ENCODE measurements around the gene MED16. TPM values are rescaled to one million over a fixed set of nuclear protein-coding genes. Genes with fewer than 3 reads are reported as not detected.

Gene MED16
- total RNA-seq, 2 experiments from 2014 or later, result 25.8 to 30.1 TPM

GRCh38 chr19:912181-913079 lies 19.4 kb upstream of the MED16 start:
- POLR2A ChIA-PET, result interaction anchor here (4.3 kb wide), 1 partner anchor 19 kb away, joined by 20 read pairs; the partner anchor contains the start of genes MED16 and RNU6-9
- Mint-ChIP-seq H3K4me3 (peak overlapping the region; percentile 91), H3K27ac (peak overlapping the region; percentile 94), H3K36me3 (ENCODE audit: low read depth) (peaks cover 36% of the 10 kb centered on the region), H3K9me3 (no peaks in the 10 kb centered on the region), H3K4me1 (ENCODE audit: low read depth) (peaks cover 32% of the 10 kb centered on the region), H3K27me3 (no peaks in the 10 kb centered on the region)
- CTCF ChIA-PET, result no interaction called here
- H3K27me3 ChIP-seq (ENCODE audit: control insufficient read depth in 1 of 2, insufficient read depth in 2 of 2, low read length in 2 of 2), result peaks cover 4 to 9% of the 10 kb centered on the region in 2 experiments
- H3K36me3 ChIP-seq (ENCODE audit: insufficient read depth, low read length), result peaks cover 2% of the 10 kb centered on the region
- peak in 10 of 14 experiments; percentile 38 to 68 (median 53) for DNase-seq
- intact Hi-C loops (cut with DNase I, micrococcal nuclease), result loop anchor here in 1 of 2 experiments (1.0 kb wide), 1 partner anchor 19 kb away; the partner anchor contains the start of genes MED16 and RNU6-9
- H3K4me1 ChIP-seq (ENCODE audit: insufficient read depth, low read length), result peaks cover 70% of the 10 kb centered on the region
- ATAC-seq (ENCODE audit: poor library complexity), result no peak
- TF ChIP-seq CTCF (IDR thresholded peaks at IDR 0.05), result no peak
- H3K9me3 ChIP-seq (ENCODE audit: control insufficient read depth in 1 of 2, insufficient read depth in 1 of 2, low read length in 2 of 2), result peaks cover 0 to 5% of the 10 kb centered on the region in 2 experiments
- peak overlapping the region; percentile 92 to 98 for H3K27ac ChIP-seq (ENCODE audit: low read depth in 1 of 2, low read length in 2 of 2)
- peak overlapping the region; percentile 82 for H3K4me3 ChIP-seq (ENCODE audit: low read length)

GRCh38 chr19:911197-912033 lies 18.4 kb upstream of the MED16 start:
- DNase-seq, result no peak
- Histone ChIP-seq H3K36me3 (ENCODE audit: insufficient read depth, low read length) (peaks cover 2% of the 10 kb centered on the region), H3K4me1 (ENCODE audit: insufficient read depth, low read length) (peaks cover 72% of the 10 kb centered on the region), H3K9me3 (ENCODE audit: control insufficient read depth in 1 of 2, insufficient read depth in 1 of 2, low read length in 2 of 2) (peaks cover 0 to 5% of the 10 kb centered on the region in 2 experiments), H3K4me3 (ENCODE audit: low read length) (peak overlapping the region; percentile 12), H3K27ac (ENCODE audit: low read depth in 1 of 2, low read length in 2 of 2) (peak overlapping the region in 1 of 2 donors; percentile 72), H3K27me3 (ENCODE audit: control insufficient read depth in 1 of 2, insufficient read depth in 2 of 2, low read length in 2 of 2) (no peaks in the 10 kb centered on the region)
- intact Hi-C loops (cut with DNase I, micrococcal nuclease), result no loop called here
- H3K27ac Mint-ChIP-seq, result peak overlapping the region; percentile 100
- H3K27me3 Mint-ChIP-seq, result no peaks in the 10 kb centered on the region
- H3K4me1 Mint-ChIP-seq (ENCODE audit: low read depth), result peaks cover 42% of the 10 kb centered on the region
- no peak for ATAC-seq (ENCODE audit: poor library complexity)
- CTCF ChIA-PET, result no interaction called here
- POLR2A ChIA-PET, result interaction anchor here (1.1 to 11.1 kb wide), 2 partner anchors 16 to 39 kb away, joined by 3 to 183 read pairs; partner anchors contain the start of genes MED16 and RNU6-9
- no peaks in the 10 kb centered on the region for H3K9me3 Mint-ChIP-seq
- peak overlapping the region; percentile 94 for H3K4me3 Mint-ChIP-seq
- TF ChIP-seq CTCF (IDR thresholded peaks at IDR 0.05), result no peak
- H3K36me3 Mint-ChIP-seq (ENCODE audit: low read depth), result peaks cover 36% of the 10 kb centered on the region

Measured in CD4-positive, alpha-beta T cell (primary cell).